Measurements from ENCODE around the gene GPR153.

GPR153 gene

GRCh38 chr1:6254691-6255090 is 6.2 kb downstream of the GPR153 start:
- H3K36me3 ChIP-seq (ENCODE audit: control insufficient read depth in 1 of 2, insufficient read depth in 2 of 2, low read length in 2 of 2): peaks cover 0 to 16% of the 10 kb centered on the region in 2 donors
- no peaks in the 10 kb centered on the region for H3K9me3 ChIP-seq (ENCODE audit: control insufficient read depth in 1 of 2, low read length in 2 of 2)
- H3K27me3 ChIP-seq (ENCODE audit: low read depth, low read length): peaks cover 9% of the 10 kb centered on the region
- H3K27ac ChIP-seq (ENCODE audit: low read length): no peak overlapping the region
- peaks cover 0 to 14% of the 10 kb centered on the region in 2 donors for H3K4me1 ChIP-seq (ENCODE audit: control insufficient read depth in 1 of 2, insufficient read depth in 2 of 2, low read length in 2 of 2)
- H3K4me3 ChIP-seq (ENCODE audit: low read depth in 1 of 2, low read length in 2 of 2): no peak overlapping the region

DNA sequence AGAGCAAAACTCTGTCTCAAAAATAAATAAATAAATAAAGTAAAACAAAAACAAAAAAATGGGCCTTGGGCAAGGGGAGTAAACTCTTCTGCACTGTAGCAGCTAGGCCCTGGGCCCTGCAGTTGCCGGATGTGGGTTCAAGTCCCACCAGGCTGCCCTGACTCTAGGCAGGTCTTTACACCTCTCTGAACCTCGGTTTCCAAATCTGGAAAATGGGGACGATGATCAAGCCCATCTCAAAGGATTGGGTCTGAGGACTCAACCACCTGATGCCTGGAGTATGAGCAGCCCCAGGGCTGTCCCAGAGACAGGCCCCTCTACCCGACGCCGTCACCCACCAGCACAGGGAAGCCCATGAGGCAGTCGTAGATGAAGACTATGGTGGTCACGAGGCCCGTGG is 7.5 kb downstream of the GPR153 start:
- Histone ChIP-seq H3K27me3 (ENCODE audit: low read depth, low read length) (peaks cover 13% of the 10 kb centered on the region), H3K36me3 (ENCODE audit: control insufficient read depth in 1 of 2, insufficient read depth in 2 of 2, low read length in 2 of 2) (peaks cover 0 to 16% of the 10 kb centered on the region in 2 donors), H3K4me3 (ENCODE audit: low read depth in 1 of 2, low read length in 2 of 2) (no peak overlapping the region), H3K4me1 (ENCODE audit: control insufficient read depth in 1 of 2, insufficient read depth in 2 of 2, low read length in 2 of 2) (peaks cover 0 to 12% of the 10 kb centered on the region in 2 donors), H3K9me3 (ENCODE audit: control insufficient read depth in 1 of 2, low read length in 2 of 2) (no peaks in the 10 kb centered on the region), H3K27ac (ENCODE audit: low read length) (no peak overlapping the region)

DNA sequence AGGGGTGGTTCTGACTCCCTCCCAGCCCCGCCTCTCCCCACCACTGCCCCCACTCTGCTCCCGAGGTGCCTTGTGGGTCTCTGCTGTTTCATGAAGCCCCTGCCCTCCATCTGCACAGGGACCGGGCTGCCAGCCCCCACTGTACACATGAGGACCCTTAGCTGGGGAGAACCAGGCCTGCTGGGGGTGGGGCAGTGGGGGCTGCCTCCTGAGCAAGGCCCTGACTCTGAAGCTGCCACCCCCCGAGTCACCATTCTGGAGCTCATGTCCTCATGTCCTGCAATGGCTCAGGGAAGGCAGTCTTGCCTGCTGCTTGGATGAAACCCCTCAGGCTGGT is 8.6 kb downstream of the GPR153 start:
- Histone ChIP-seq H3K4me1 (ENCODE audit: control insufficient read depth in 1 of 2, insufficient read depth in 2 of 2, low read length in 2 of 2) (peaks cover 0 to 12% of the 10 kb centered on the region in 2 donors), H3K4me3 (ENCODE audit: low read depth in 1 of 2, low read length in 2 of 2) (no peak overlapping the region), H3K9me3 (ENCODE audit: control insufficient read depth in 1 of 2, low read length in 2 of 2) (no peaks in the 10 kb centered on the region), H3K27me3 (ENCODE audit: low read depth, low read length) (peaks cover 14% of the 10 kb centered on the region), H3K36me3 (ENCODE audit: control insufficient read depth in 1 of 2, insufficient read depth in 2 of 2, low read length in 2 of 2) (peaks cover 0 to 16% of the 10 kb centered on the region in 2 donors), H3K27ac (ENCODE audit: low read length) (no peak overlapping the region)

GRCh38 chr1:6251681-6252373 is 9.1 kb downstream of the GPR153 start:
- peaks cover 14% of the 10 kb centered on the region for H3K27me3 ChIP-seq (ENCODE audit: low read depth, low read length)

GRCh38 chr1:6251233-6251632 is 9.7 kb downstream of the GPR153 start:
- Histone ChIP-seq H3K4me1 (ENCODE audit: control insufficient read depth in 1 of 2, insufficient read depth in 2 of 2, low read length in 2 of 2) (peaks cover 0 to 20% of the 10 kb centered on the region in 2 donors), H3K36me3 (ENCODE audit: control insufficient read depth in 1 of 2, insufficient read depth in 2 of 2, low read length in 2 of 2) (peaks cover 0 to 16% of the 10 kb centered on the region in 2 donors), H3K9me3 (ENCODE audit: control insufficient read depth in 1 of 2, low read length in 2 of 2) (no peaks in the 10 kb centered on the region), H3K27ac (ENCODE audit: low read length) (no peak overlapping the region), H3K4me3 (ENCODE audit: low read depth in 1 of 2, low read length in 2 of 2) (no peak overlapping the region), H3K27me3 (ENCODE audit: low read depth, low read length) (peaks cover 18% of the 10 kb centered on the region)

More at GRCh38 chr1:6251681-6252373, 9.1 kb downstream of the GPR153 start:
- no peak overlapping the region for H3K4me3 ChIP-seq (ENCODE audit: low read depth in 1 of 2, low read length in 2 of 2)
- H3K27ac ChIP-seq (ENCODE audit: low read length): no peak overlapping the region
- H3K4me1 ChIP-seq (ENCODE audit: control insufficient read depth in 1 of 2, insufficient read depth in 2 of 2, low read length in 2 of 2): peaks cover 0 to 14% of the 10 kb centered on the region in 2 donors
- H3K36me3 ChIP-seq (ENCODE audit: control insufficient read depth in 1 of 2, insufficient read depth in 2 of 2, low read length in 2 of 2): peaks cover 0 to 16% of the 10 kb centered on the region in 2 donors
- no peaks in the 10 kb centered on the region for H3K9me3 ChIP-seq (ENCODE audit: control insufficient read depth in 1 of 2, low read length in 2 of 2)

- no peak overlapping the region for H3K27ac ChIP-seq (ENCODE audit: low read length)
- no peaks in the 10 kb centered on the region for H3K9me3 ChIP-seq (ENCODE audit: control insufficient read depth in 1 of 2, low read length in 2 of 2)
- H3K4me1 ChIP-seq (ENCODE audit: control insufficient read depth in 1 of 2, insufficient read depth in 2 of 2, low read length in 2 of 2): peaks cover 0 to 32% of the 10 kb centered on the region in 2 donors
- peaks cover 22% of the 10 kb centered on the region for H3K27me3 ChIP-seq (ENCODE audit: low read depth, low read length)
- H3K4me3 ChIP-seq (ENCODE audit: low read depth in 1 of 2, low read length in 2 of 2): no peak overlapping the region
- H3K36me3 ChIP-seq (ENCODE audit: control insufficient read depth in 1 of 2, insufficient read depth in 2 of 2, low read length in 2 of 2): peaks cover 0 to 16% of the 10 kb centered on the region in 2 donors
Observed at GRCh38 chr1:6249739-6250689, 10.9 kb downstream of the GPR153 start.

- H3K4me3 ChIP-seq (ENCODE audit: low read depth in 1 of 2, low read length in 2 of 2): peak overlapping the region in 1 of 2 donors; percentile 32
- H3K27me3 ChIP-seq (ENCODE audit: low read depth, low read length): peaks cover 28% of the 10 kb centered on the region
- H3K9me3 ChIP-seq (ENCODE audit: control insufficient read depth in 1 of 2, low read length in 2 of 2): no peaks in the 10 kb centered on the region
- peaks cover 0 to 32% of the 10 kb centered on the region in 2 donors for H3K4me1 ChIP-seq (ENCODE audit: control insufficient read depth in 1 of 2, insufficient read depth in 2 of 2, low read length in 2 of 2)
- peaks cover 0 to 9% of the 10 kb centered on the region in 2 donors for H3K36me3 ChIP-seq (ENCODE audit: control insufficient read depth in 1 of 2, insufficient read depth in 2 of 2, low read length in 2 of 2)
- no peak overlapping the region for H3K27ac ChIP-seq (ENCODE audit: low read length)
Observed at GRCh38 chr1:6248932-6249738, 11.8 kb downstream of the GPR153 start.

GRCh38 chr1:6248161-6248776 is 12.6 kb downstream of the GPR153 start:
- peaks cover 36% of the 10 kb centered on the region for H3K27me3 ChIP-seq (ENCODE audit: low read depth, low read length)

GRCh38 chr1:6247651-6248050 is 13.2 kb downstream of the GPR153 start:
- H3K27ac ChIP-seq (ENCODE audit: low read length): no peak overlapping the region
- H3K27me3 ChIP-seq (ENCODE audit: low read depth, low read length): peaks cover 42% of the 10 kb centered on the region
- H3K4me3 ChIP-seq (ENCODE audit: low read depth in 1 of 2, low read length in 2 of 2): no peak overlapping the region

More at GRCh38 chr1:6248161-6248776, 12.6 kb downstream of the GPR153 start:
- peaks cover 0 to under 1% of the 10 kb centered on the region in 2 donors for H3K36me3 ChIP-seq (ENCODE audit: control insufficient read depth in 1 of 2, insufficient read depth in 2 of 2, low read length in 2 of 2)
- no peak overlapping the region for H3K4me3 ChIP-seq (ENCODE audit: low read depth in 1 of 2, low read length in 2 of 2)
- no peak overlapping the region for H3K27ac ChIP-seq (ENCODE audit: low read length)
- peaks cover 0 to 32% of the 10 kb centered on the region in 2 donors for H3K4me1 ChIP-seq (ENCODE audit: control insufficient read depth in 1 of 2, insufficient read depth in 2 of 2, low read length in 2 of 2)
- no peaks in the 10 kb centered on the region for H3K9me3 ChIP-seq (ENCODE audit: control insufficient read depth in 1 of 2, low read length in 2 of 2)

GRCh38 chr1:6246497-6247467 is 14.1 kb downstream of the GPR153 start:
- H3K4me3 ChIP-seq (ENCODE audit: low read depth in 1 of 2, low read length in 2 of 2): no peak overlapping the region
- no peaks in the 10 kb centered on the region for H3K9me3 ChIP-seq (ENCODE audit: control insufficient read depth in 1 of 2, low read length in 2 of 2)
- H3K4me1 ChIP-seq (ENCODE audit: control insufficient read depth in 1 of 2, insufficient read depth in 2 of 2, low read length in 2 of 2): peaks cover 0 to 40% of the 10 kb centered on the region in 2 donors
- no peaks in the 10 kb centered on the region for H3K36me3 ChIP-seq (ENCODE audit: control insufficient read depth in 1 of 2, insufficient read depth in 2 of 2, low read length in 2 of 2)
- H3K27ac ChIP-seq (ENCODE audit: low read length): no peak overlapping the region
- peaks cover 43% of the 10 kb centered on the region for H3K27me3 ChIP-seq (ENCODE audit: low read depth, low read length)

More at GRCh38 chr1:6247651-6248050, 13.2 kb downstream of the GPR153 start:
- no peaks in the 10 kb centered on the region for H3K36me3 ChIP-seq (ENCODE audit: control insufficient read depth in 1 of 2, insufficient read depth in 2 of 2, low read length in 2 of 2)
- H3K4me1 ChIP-seq (ENCODE audit: control insufficient read depth in 1 of 2, insufficient read depth in 2 of 2, low read length in 2 of 2): peaks cover 0 to 32% of the 10 kb centered on the region in 2 donors
- no peaks in the 10 kb centered on the region for H3K9me3 ChIP-seq (ENCODE audit: control insufficient read depth in 1 of 2, low read length in 2 of 2)

All from muscle layer of duodenum (tissue), 2 donors.